MM.1S (cell line): Measurements from ENCODE around the gene LRRC4C.

Experiments used
- EZH2 ChIP-seq: fragments of 300-600 bp; sonication (generic); optimal IDR thresholded peaks from 2 replicates; pipeline ENCODE3; 2017; ENCODE audit warnings: low read depth, mild to moderate bottlenecking, antibody characterized with exemption, low read length, mixed read lengths
- TF ChIP-seq, protein P1 (sequence below): fragments of 300-600 bp; sonication (generic); IDR thresholded peaks from 2 replicates; pipeline ENCODE4 v1.5.1; 2016; ENCODE audit warnings: antibody characterized with exemption, low read length, mixed read lengths

DNA sequence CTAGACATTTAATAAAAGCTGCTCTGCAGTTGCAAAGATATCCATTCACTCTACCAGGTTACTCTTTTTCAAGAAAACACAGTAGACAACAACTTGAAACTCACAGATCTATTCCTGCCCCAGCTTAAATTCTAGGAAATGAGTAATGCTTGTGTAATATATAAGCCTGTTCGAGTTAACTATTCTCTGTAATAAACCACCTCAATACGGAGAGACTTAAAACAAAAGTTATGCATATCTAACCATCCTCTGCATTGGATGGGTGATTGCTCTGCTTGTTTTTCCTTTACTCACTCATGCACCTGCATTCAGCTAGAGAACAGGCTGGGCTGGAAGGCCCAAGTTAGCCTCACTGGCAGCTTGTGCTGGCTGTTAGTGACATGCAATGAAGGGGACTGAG is 13.3 kb downstream of the LRRC4C start:
- TF ChIP-seq, protein P1, sequence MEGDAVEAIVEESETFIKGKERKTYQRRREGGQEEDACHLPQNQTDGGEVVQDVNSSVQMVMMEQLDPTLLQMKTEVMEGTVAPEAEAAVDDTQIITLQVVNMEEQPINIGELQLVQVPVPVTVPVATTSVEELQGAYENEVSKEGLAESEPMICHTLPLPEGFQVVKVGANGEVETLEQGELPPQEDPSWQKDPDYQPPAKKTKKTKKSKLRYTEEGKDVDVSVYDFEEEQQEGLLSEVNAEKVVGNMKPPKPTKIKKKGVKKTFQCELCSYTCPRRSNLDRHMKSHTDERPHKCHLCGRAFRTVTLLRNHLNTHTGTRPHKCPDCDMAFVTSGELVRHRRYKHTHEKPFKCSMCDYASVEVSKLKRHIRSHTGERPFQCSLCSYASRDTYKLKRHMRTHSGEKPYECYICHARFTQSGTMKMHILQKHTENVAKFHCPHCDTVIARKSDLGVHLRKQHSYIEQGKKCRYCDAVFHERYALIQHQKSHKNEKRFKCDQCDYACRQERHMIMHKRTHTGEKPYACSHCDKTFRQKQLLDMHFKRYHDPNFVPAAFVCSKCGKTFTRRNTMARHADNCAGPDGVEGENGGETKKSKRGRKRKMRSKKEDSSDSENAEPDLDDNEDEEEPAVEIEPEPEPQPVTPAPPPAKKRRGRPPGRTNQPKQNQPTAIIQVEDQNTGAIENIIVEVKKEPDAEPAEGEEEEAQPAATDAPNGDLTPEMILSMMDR, result no peak
- TF ChIP-seq EZH2, result no peak
